H1 (cell line): ENCODE measurements around the gene IFT81. TPM values are rescaled to one million over a fixed set of nuclear protein-coding genes. Genes with fewer than 3 reads are reported as not detected.
"Not testable (repeated sequence)": the region's sequence is repeated elsewhere in the genome, so short reads cannot be mapped to it uniquely, and the experiment has no call there.

Source experiments
- CTCF ChIA-PET: fragments of 300-600 bp; sonication (Branson Sonifier 250); formaldehyde crosslinking; loops from one replicate; lab custom pipeline; 2021; ENCODE audit not compliant: partially characterized antibody; lab: Charles Lee
- POLR2A ChIA-PET: fragments of 300-600 bp; sonication (Branson Sonifier 250); formaldehyde crosslinking; loops from one replicate; lab custom pipeline; 2021; ENCODE audit warnings: inconsistent platforms; ENCODE audit not compliant: partially characterized antibody; lab: Charles Lee
- DNase-seq, 2 experiments: peaks; one replicate each; pipeline versions ENCODE4 v3.0.0 to v3.0.0-alpha.2; 2010 to 2022; ENCODE audit warnings: low spot score in 2 of 2, low read depth in 1 of 2, mixed read lengths in 1 of 2
- FAIRE-seq: peaks from 2 replicates; lab custom pipeline; 2011; peaks lifted over from hg19 to GRCh38; lab: Jason Lieb, UNC
- H2AFZ ChIP-seq: 2 replicates; pipeline ENCODE4 v1.8.1; 2012; ENCODE audit warnings: low read length, inconsistent platforms
- H2AK5ac ChIP-seq: 2 replicates; pipeline ENCODE4 v1.6.1; 2013; ENCODE audit warnings: low read depth, low read length
- H2BK120ac ChIP-seq: replicated peaks from 2 replicates; pipeline ENCODE3; 2013; ENCODE audit warnings: low read depth, low read length, inconsistent platforms
- H2BK12ac ChIP-seq: 2 replicates; pipeline ENCODE4 v1.6.1; 2013; ENCODE audit warnings: low read depth, low read length
- H2BK15ac ChIP-seq: 2 replicates; pipeline ENCODE4 v1.6.1; 2013; ENCODE audit warnings: low read length
- H2BK20ac ChIP-seq: 2 replicates; pipeline ENCODE4 v1.6.1; 2013; ENCODE audit warnings: low read length
- H2BK5ac ChIP-seq: 2 replicates; pipeline ENCODE4 v1.6.1; 2013; ENCODE audit warnings: low read depth, low read length
- H3K14ac ChIP-seq: 2 replicates; pipeline ENCODE4 v1.6.1; 2013; ENCODE audit warnings: inconsistent platforms; ENCODE audit not compliant: insufficient read length
- H3K18ac ChIP-seq: 2 replicates; pipeline ENCODE4 v1.6.1; 2013; ENCODE audit warnings: low read length; ENCODE audit errors: extremely low read depth
- H3K23ac ChIP-seq: 2 replicates; pipeline ENCODE4 v1.6.1; 2013; ENCODE audit warnings: inconsistent platforms; ENCODE audit not compliant: insufficient read length
- H3K23me2 ChIP-seq: 2 replicates; pipeline ENCODE4 v1.6.1; 2013; ENCODE audit warnings: low read depth, low read length
- H3K27ac ChIP-seq: 2 replicates; pipeline ENCODE4 v1.6.1; 2011; ENCODE audit warnings: low read depth, low read length, inconsistent platforms
- H3K27me3 ChIP-seq, 4 experiments: replicated peaks in 1 of 4; 1 replicate in 1 of 4; 2 replicates in 3 of 4; pipeline versions ENCODE4 v1.6.1 to v1.8.1; 2011 to 2013; ENCODE audit warnings: low read length in 3 of 4, mild to moderate bottlenecking in 3 of 4, inconsistent platforms in 2 of 4, mixed read lengths in 2 of 4, moderate library complexity in 1 of 4; ENCODE audit not compliant: control insufficient read depth in 3 of 4, insufficient read depth in 3 of 4; ENCODE audit errors: extremely low read depth in 1 of 4
- H3K36me3 ChIP-seq, 4 experiments: 2 replicates each; pipeline versions ENCODE4 v1.6.1 to v1.8.1; 2011 to 2013; ENCODE audit warnings: mild to moderate bottlenecking in 4 of 4, low read length in 3 of 4, moderate library complexity in 2 of 4, control low read depth in 1 of 4, inconsistent platforms in 1 of 4; ENCODE audit not compliant: insufficient read depth in 4 of 4, control insufficient read depth in 2 of 4
- H3K4ac ChIP-seq: replicated peaks from 2 replicates; pipeline ENCODE3; 2013; ENCODE audit warnings: low read length, low read depth, mixed read lengths, inconsistent platforms; ENCODE audit not compliant: insufficient read length
- H3K4me1 ChIP-seq, 4 experiments: replicated peaks in 1 of 4; 1 replicate in 1 of 4; 2 replicates in 3 of 4; pipeline versions ENCODE4 v1.6.1 to v1.8.1; 2011 to 2013; ENCODE audit warnings: low read length in 3 of 4, inconsistent platforms in 2 of 4, mixed read lengths in 1 of 4; ENCODE audit not compliant: insufficient read depth in 4 of 4, control insufficient read depth in 3 of 4
- H3K4me2 ChIP-seq, 2 experiments: 2 replicates each; pipeline versions ENCODE4 v1.6.1 to v1.8.1; 2011 to 2013; ENCODE audit warnings: low read depth in 2 of 2, low read length in 2 of 2, control low read depth in 1 of 2, inconsistent platforms in 1 of 2, mild to moderate bottlenecking in 1 of 2; ENCODE audit not compliant: insufficient read depth in 1 of 2
- H3K4me3 ChIP-seq, 4 experiments: fragments of 200-600, 300-600 bp in 1 of 4; sonication (generic), shearing (Covaris generic), sonication (Bioruptor Twin) in 1 of 4; 2 replicates each; pipeline versions ENCODE4 v1.5.1 to v1.8.1; 2011 to 2016; ENCODE audit warnings: low read length in 4 of 4, low read depth in 3 of 4, control low read depth in 2 of 4, inconsistent platforms in 2 of 4, mild to moderate bottlenecking in 2 of 4, mixed read lengths in 1 of 4, moderate library complexity in 1 of 4; ENCODE audit not compliant: insufficient read depth in 2 of 4; ENCODE audit errors: extremely low read depth in 1 of 4
- H3K56ac ChIP-seq: replicated peaks from 2 replicates; pipeline ENCODE3; 2013; ENCODE audit warnings: low read depth, mild to moderate bottlenecking, mixed read lengths, low read length, inconsistent platforms; ENCODE audit not compliant: insufficient read length
- H3K79me1 ChIP-seq: 2 replicates; pipeline ENCODE4 v1.6.1; 2013; ENCODE audit warnings: low read depth, low read length, control low read depth
- H3K79me2 ChIP-seq, 2 experiments: 2 replicates each; pipeline versions ENCODE4 v1.6.1 to v1.8.1; 2012 to 2013; ENCODE audit warnings: low read length in 2 of 2, mild to moderate bottlenecking in 2 of 2, inconsistent platforms in 1 of 2; ENCODE audit not compliant: insufficient read depth in 2 of 2, control insufficient read depth in 1 of 2
- H3K9ac ChIP-seq, 4 experiments: replicated peaks in 1 of 4; 1 replicate in 1 of 4; 2 replicates in 3 of 4; pipeline versions ENCODE4 v1.6.1 to v1.8.1; 2011 to 2013; ENCODE audit warnings: low read depth in 3 of 4, low read length in 3 of 4, control low read depth in 2 of 4, mild to moderate bottlenecking in 2 of 4, moderate library complexity in 2 of 4, inconsistent platforms in 1 of 4; ENCODE audit errors: extremely low read depth in 1 of 4
- H3K9me3 ChIP-seq, 2 experiments: 2 replicates each; pipeline versions ENCODE4 v1.6.1 to v1.8.1; 2012 to 2013; ENCODE audit warnings: mild to moderate bottlenecking in 2 of 2, moderate library complexity in 2 of 2, control low read depth in 1 of 2, inconsistent platforms in 1 of 2, low read depth in 1 of 2, low read length in 1 of 2, mixed read lengths in 1 of 2; ENCODE audit not compliant: insufficient read depth in 2 of 2
- H4K20me1 ChIP-seq, 2 experiments: replicated peaks in 1 of 2; 2 replicates each; pipeline versions ENCODE3 to v1.8.1; 2011 to 2013; ENCODE audit warnings: inconsistent platforms in 2 of 2, low read length in 2 of 2, mild to moderate bottlenecking in 1 of 2; ENCODE audit not compliant: insufficient read depth in 2 of 2, control insufficient read depth in 1 of 2
- H4K5ac ChIP-seq: 2 replicates; pipeline ENCODE4 v1.6.1; 2013; ENCODE audit warnings: low read length, low read depth, mixed read lengths, inconsistent platforms; ENCODE audit not compliant: insufficient read length
- H4K8ac ChIP-seq: 2 replicates; pipeline ENCODE4 v1.8.0; 2013; ENCODE audit warnings: mild to moderate bottlenecking, moderate library complexity, low read length, inconsistent platforms; ENCODE audit not compliant: insufficient read depth; ENCODE audit errors: extremely low read depth
- H4K91ac ChIP-seq: replicated peaks from 2 replicates; pipeline ENCODE3; 2013; ENCODE audit warnings: low read length, mixed read lengths, inconsistent platforms; ENCODE audit not compliant: insufficient read length
- BACH1 ChIP-seq: IDR thresholded peaks from 2 replicates; pipeline ENCODE4 v1.6.1; 2012; ENCODE audit warnings: low read length, improper control_type of control experiment
- CBX5 ChIP-seq: fragments of 300-800, 300-1000 bp; sonication (generic); IDR thresholded peaks from 2 replicates; pipeline ENCODE4 v1.7.1; 2016; ENCODE audit warnings: antibody characterized with exemption, low read length, low read depth
- CBX8 ChIP-seq: fragments of 300-800, 300-1000 bp; sonication (generic); IDR thresholded peaks from 2 replicates; pipeline ENCODE4 v1.7.1; 2016; ENCODE audit warnings: low read depth, low read length, borderline replicate concordance
- CHD1 ChIP-seq: IDR thresholded peaks from 2 replicates; pipeline ENCODE4 v1.6.1; 2012; ENCODE audit warnings: low read depth, low read length, improper control_type of control experiment
- JUND ChIP-seq: IDR thresholded peaks from 2 replicates; pipeline ENCODE4 v1.6.1; 2011; ENCODE audit warnings: mild to moderate bottlenecking, improper control_type of control experiment, low read length
- NRF1 ChIP-seq: IDR thresholded peaks from 2 replicates; pipeline ENCODE4 v1.6.1; 2011; ENCODE audit warnings: mild to moderate bottlenecking, low read depth, low read length, improper control_type of control experiment
- SP1 ChIP-seq: IDR thresholded peaks from 2 replicates; pipeline ENCODE4 v1.6.1; 2011; ENCODE audit warnings: low read depth, low read length
- WGBS, 2 experiments: shearing (Covaris generic) in 1 of 2; methylation state at CpG; one replicate each; pipeline versions ENCODE4 v1.1.6 to v1.1.7; 2013 to 2015; ENCODE audit warnings: low lambda C conversion rate in 2 of 2, mixed read lengths in 2 of 2, inconsistent platforms in 1 of 2, low coverage in 1 of 2, missing lambda C conversion rate in 1 of 2; ENCODE audit not compliant: insufficient replicate concordance in 2 of 2, insufficient coverage in 1 of 2, insufficient read length in 1 of 2; ENCODE audit errors: extremely low coverage in 1 of 2, missing lambda C conversion rate in 1 of 2; 5-methylcytosine and 5-hydroxymethylcytosine counted together
- polyA plus RNA-seq, 7 experiments: library from polyadenylated mRNA; depleted of rRNA in 3 of 7; stranded (reverse) in 5 of 7; unstranded in 2 of 7; fragments of >200 nt in 5 of 7; fragments of 200-250 nt in 2 of 7; gene quantifications; 1 replicate in 5 of 7; 2 replicates in 1 of 7; 4 replicates in 1 of 7; pipeline versions ENCODE4 v1.2.1 to v1.2.3, GENCODE V29; 2011 to 2013; ENCODE audit warnings: missing spikeins in 2 of 7, mixed read lengths in 2 of 7
- total RNA-seq: library from RNA; stranded (reverse); fragmentation: NEBNext Ultra II Directional; extraction: Animal tissue kit (Norgen Biotek cat#: 25700); gene quantifications from 2 replicates; pipeline ENCODE4 v1.2.1, GENCODE V29; 2021
- TF ChIP-seq, protein P1 (sequence below): IDR thresholded peaks from 2 replicates; pipeline ENCODE4 v1.6.1; 2012; ENCODE audit warnings: inconsistent platforms

Gene IFT81
- total and polyA plus RNA-seq, 2 of the 8 experiments (the other 6 are each of a cell fraction or from before 2014, with no cell fraction given): 4.1 to 14.5 TPM

DNA sequence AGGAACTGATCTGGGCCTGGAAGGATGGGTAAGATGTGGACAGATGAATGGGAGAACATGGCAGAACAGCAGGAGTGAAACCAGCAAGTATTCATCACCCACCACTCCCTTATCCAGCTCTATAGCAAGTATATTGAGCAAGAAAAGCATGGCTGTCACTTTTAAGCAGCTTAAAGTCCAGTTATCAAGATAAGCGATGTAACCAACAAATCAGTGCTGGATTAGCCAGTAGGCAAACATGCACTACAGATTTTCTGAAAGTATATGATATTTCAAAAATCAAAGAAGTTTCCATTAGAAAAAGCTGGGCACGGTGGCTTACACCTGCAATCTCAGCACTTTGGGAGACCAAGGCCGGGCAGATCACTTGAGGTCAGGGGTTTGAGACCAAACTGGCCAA is 103.0 kb downstream of the IFT81 start (continued):
- TF ChIP-seq SP1: no peak
- TF ChIP-seq JUND: no peak
- TF ChIP-seq CBX8: no peak
- no peak for TF ChIP-seq CBX5
- TF ChIP-seq CHD1: no peak
- TF ChIP-seq, protein P1, sequence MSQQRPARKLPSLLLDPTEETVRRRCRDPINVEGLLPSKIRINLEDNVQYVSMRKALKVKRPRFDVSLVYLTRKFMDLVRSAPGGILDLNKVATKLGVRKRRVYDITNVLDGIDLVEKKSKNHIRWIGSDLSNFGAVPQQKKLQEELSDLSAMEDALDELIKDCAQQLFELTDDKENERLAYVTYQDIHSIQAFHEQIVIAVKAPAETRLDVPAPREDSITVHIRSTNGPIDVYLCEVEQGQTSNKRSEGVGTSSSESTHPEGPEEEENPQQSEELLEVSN: no peak
- TF ChIP-seq BACH1: no peak
- no peak for TF ChIP-seq NRF1

DNA sequence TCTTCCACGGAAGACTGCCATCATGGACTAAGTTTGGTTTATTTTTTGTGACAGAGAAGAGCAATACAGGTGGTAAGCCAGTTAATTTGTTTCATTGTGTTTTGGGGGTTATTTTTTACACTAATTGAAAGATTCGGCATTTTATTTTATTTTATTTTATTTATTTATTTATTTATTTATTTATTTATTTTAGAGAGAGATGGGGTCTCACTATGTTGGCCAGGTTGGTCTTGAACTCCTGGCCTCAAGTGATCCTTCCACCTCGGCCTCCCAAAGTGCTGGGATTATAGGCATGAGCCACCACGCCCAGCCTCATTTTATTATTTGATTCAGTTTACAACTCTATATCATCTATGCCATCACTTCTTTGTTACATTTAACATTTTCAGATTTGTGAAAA is 104.2 kb downstream of the IFT81 start:
- H3K23ac ChIP-seq, H2BK15ac ChIP-seq, H2BK5ac ChIP-seq, H3K36me3 ChIP-seq, H3K4ac ChIP-seq, H3K9me3 ChIP-seq, H4K91ac ChIP-seq, FAIRE-seq, H3K4me1 ChIP-seq, H4K5ac ChIP-seq, H3K79me2 ChIP-seq, H3K23me2 ChIP-seq, H2BK120ac ChIP-seq, H2BK20ac ChIP-seq, H2AFZ ChIP-seq, H2AK5ac ChIP-seq, H4K20me1 ChIP-seq, H3K9ac ChIP-seq, DNase-seq, H2BK12ac ChIP-seq, H3K27ac ChIP-seq, H3K56ac ChIP-seq, H3K4me2 ChIP-seq, H3K27me3 ChIP-seq, H3K18ac ChIP-seq, H3K79me1 ChIP-seq, H4K8ac ChIP-seq, H3K14ac ChIP-seq, H3K4me3 ChIP-seq: not testable (repeated sequence)
- POLR2A ChIA-PET: interaction anchor here (0.7 kb wide), 1 partner anchor 8 kb away, joined by 3 read pairs; no protein-coding TSS in a partner anchor
- CTCF ChIA-PET: interaction anchor here (1.6 kb wide), 1 partner anchor 8 kb away, joined by 4 read pairs; no protein-coding TSS in a partner anchor
- WGBS, 2 experiments: 96% methylated on average over 4 of the region's 4 CpGs; no CpG with 5 or more reads in 1 of the 2 experiments
